ENCODE results near the gene MCM3AP.

The MCM3AP gene

DNA sequence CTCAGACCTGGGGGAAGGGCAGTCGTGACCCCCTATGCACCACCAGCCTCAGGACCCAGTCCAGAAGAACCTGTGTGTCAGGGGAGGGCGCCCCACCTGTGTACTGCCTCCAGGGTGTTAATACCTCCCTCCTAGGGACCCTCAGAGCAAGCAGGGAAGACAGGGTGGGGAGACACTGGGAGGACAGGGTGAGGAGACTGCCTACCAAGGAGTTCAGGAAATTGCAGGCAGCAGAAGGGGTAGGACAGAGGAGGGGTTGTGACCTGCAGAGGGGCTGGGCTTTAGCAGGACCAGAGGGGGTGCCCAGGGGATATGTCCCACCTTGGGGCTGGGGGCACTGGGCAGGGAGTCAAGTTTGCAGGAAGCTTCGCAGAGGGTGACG is 33.0 kb upstream of the MCM3AP start:
- no peak for TF ChIP-seq EZH2 (IDR thresholded peaks at IDR 0.05; ENCODE audit: borderline replicate concordance, low read depth, low read length, severe bottlenecking)
- TF ChIP-seq, protein P1, sequence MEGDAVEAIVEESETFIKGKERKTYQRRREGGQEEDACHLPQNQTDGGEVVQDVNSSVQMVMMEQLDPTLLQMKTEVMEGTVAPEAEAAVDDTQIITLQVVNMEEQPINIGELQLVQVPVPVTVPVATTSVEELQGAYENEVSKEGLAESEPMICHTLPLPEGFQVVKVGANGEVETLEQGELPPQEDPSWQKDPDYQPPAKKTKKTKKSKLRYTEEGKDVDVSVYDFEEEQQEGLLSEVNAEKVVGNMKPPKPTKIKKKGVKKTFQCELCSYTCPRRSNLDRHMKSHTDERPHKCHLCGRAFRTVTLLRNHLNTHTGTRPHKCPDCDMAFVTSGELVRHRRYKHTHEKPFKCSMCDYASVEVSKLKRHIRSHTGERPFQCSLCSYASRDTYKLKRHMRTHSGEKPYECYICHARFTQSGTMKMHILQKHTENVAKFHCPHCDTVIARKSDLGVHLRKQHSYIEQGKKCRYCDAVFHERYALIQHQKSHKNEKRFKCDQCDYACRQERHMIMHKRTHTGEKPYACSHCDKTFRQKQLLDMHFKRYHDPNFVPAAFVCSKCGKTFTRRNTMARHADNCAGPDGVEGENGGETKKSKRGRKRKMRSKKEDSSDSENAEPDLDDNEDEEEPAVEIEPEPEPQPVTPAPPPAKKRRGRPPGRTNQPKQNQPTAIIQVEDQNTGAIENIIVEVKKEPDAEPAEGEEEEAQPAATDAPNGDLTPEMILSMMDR (IDR thresholded peaks at IDR 0.05; ENCODE audit: borderline replicate concordance, extremely low read depth, low read length, poor library complexity, severe bottlenecking) = no peak
- Histone ChIP-seq H3K4me2 (ENCODE audit: insufficient read depth, low read length) (no peak overlapping the region; the same call in 1 of the 2 replicates), H3K9me3 (ENCODE audit: insufficient read depth, low read length, severe bottlenecking) (no peaks in the 10 kb centered on the region), H3K4me3 (ENCODE audit: low read depth in 1 of 2, low read length in 2 of 2) (no peak overlapping the region), H3K9ac (ENCODE audit: low read depth, low read length) (no peak overlapping the region), H3K36me3 (ENCODE audit: insufficient read depth, low read length) (peaks cover 92% of the 10 kb centered on the region), H3K27me3 (ENCODE audit: insufficient read depth, low read length, poor library complexity) (no peaks in the 10 kb centered on the region), H2AFZ (ENCODE audit: low read depth, low read length) (no peak overlapping the region), H3K79me2 (ENCODE audit: insufficient read depth, low read length) (peaks cover 76% of the 10 kb centered on the region), H3K27ac (ENCODE audit: low read length) (no peak overlapping the region), H3K4me1 (ENCODE audit: insufficient read depth, low read length) (peaks cover 36% of the 10 kb centered on the region), H4K20me1 (ENCODE audit: insufficient read depth, low read length) (peaks cover 73% of the 10 kb centered on the region)
- DNase-seq (no peak), ATAC-seq (ENCODE audit: insufficient read depth, low read depth) (no peak)

DNA sequence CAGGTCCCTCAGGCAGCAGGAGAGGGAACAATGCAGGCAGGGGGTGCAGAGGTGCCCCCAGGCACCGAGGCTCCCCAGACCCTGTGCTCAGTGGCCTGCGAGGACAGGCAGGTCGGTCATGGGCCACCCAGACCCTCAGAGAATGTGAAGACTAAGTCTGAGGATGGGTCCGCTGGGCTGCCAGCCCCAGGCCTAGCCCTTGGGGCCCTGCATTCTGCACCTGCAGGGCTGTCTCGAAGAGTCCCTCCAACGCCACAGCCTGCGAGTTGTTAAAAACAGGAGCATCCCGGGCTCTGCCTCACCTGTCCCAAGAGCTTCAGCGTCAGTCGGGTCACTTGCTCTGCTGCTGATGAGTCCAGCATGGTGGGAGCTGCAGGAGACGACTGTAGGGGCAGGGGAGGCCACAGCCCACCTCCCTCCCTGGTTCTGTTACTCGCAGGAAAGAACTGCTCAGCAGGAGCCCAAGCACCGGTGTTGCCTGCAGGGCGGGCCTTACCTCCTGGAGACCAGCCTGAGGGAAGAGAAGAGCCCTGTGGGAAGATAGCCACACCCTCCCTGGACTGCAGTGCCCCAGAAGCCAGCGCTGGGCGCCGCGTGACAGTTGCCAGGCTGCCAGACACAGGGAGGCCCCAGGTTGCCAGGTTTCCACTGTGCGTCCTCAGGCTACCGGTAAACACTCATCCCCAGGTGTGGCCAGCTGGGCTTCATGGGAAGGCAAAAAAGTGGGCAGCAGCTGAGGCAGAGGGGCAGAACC is 32.5 kb upstream of the MCM3AP start:
- Histone ChIP-seq H3K36me3 (ENCODE audit: insufficient read depth, low read length) (peaks cover 96% of the 10 kb centered on the region), H3K4me1 (ENCODE audit: insufficient read depth, low read length) (peaks cover 36% of the 10 kb centered on the region), H2AFZ (ENCODE audit: low read depth, low read length) (no peak overlapping the region), H4K20me1 (ENCODE audit: insufficient read depth, low read length) (peaks cover 70% of the 10 kb centered on the region), H3K27ac (ENCODE audit: low read length) (no peak overlapping the region), H3K79me2 (ENCODE audit: insufficient read depth, low read length) (peaks cover 71% of the 10 kb centered on the region), H3K4me2 (ENCODE audit: insufficient read depth, low read length) (no peak overlapping the region; the same call in 1 of the 2 replicates), H3K9ac (ENCODE audit: low read depth, low read length) (no peak overlapping the region), H3K9me3 (ENCODE audit: insufficient read depth, low read length, severe bottlenecking) (no peaks in the 10 kb centered on the region), H3K4me3 (ENCODE audit: low read depth in 1 of 2, low read length in 2 of 2) (no peak overlapping the region), H3K27me3 (ENCODE audit: insufficient read depth, low read length, poor library complexity) (no peaks in the 10 kb centered on the region)
- no peak for DNase-seq
- peak; percentile 6; the same call in 1 of the 3 replicates for ATAC-seq (ENCODE audit: insufficient read depth, low read depth)
- TF ChIP-seq EZH2 (IDR thresholded peaks at IDR 0.05; ENCODE audit: borderline replicate concordance, low read depth, low read length, severe bottlenecking) = no peak
- TF ChIP-seq, protein P1 (IDR thresholded peaks at IDR 0.05; ENCODE audit: borderline replicate concordance, extremely low read depth, low read length, poor library complexity, severe bottlenecking) = no peak

DNA sequence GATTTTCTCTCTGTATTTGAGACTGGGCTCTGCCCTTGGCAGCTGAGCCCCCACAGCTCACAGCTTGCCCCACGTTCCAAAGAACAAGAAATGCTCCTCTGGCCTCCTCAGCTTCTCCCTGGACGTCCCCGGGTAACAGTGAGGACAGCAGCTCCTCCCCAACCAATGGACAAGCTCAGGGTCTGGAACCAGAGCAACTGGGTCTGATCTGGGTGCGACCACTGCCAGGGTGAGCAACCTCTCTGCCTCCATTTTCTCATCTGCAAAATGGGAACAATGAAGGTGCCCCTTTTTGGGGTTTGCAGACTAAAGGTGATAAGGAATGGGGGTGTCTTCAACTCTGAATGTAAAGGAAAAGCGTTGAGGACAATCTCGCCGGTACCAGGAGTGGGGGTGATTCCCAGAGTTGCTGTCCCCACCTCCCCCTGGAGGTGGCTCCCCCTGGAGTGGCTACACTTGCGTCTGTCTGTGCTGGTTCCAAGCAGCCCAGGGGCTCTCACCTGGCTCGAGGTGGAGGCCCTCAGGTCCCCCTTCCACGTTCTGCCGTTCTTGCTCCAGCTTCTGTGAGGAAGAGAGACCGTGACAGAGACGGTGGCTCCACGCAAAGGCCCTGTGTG is 31.4 kb upstream of the MCM3AP start:
- Histone ChIP-seq H3K36me3 (ENCODE audit: insufficient read depth, low read length) (peaks cover 93% of the 10 kb centered on the region), H3K27me3 (ENCODE audit: insufficient read depth, low read length, poor library complexity) (no peaks in the 10 kb centered on the region), H3K4me3 (ENCODE audit: low read depth in 1 of 2, low read length in 2 of 2) (no peak overlapping the region), H3K79me2 (ENCODE audit: insufficient read depth, low read length) (peaks cover 60% of the 10 kb centered on the region), H2AFZ (ENCODE audit: low read depth, low read length) (no peak overlapping the region), H3K9ac (ENCODE audit: low read depth, low read length) (no peak overlapping the region), H3K4me2 (ENCODE audit: insufficient read depth, low read length) (no peak overlapping the region), H3K4me1 (ENCODE audit: insufficient read depth, low read length) (peaks cover 29% of the 10 kb centered on the region), H4K20me1 (ENCODE audit: insufficient read depth, low read length) (peaks cover 59% of the 10 kb centered on the region), H3K9me3 (ENCODE audit: insufficient read depth, low read length, severe bottlenecking) (no peaks in the 10 kb centered on the region), H3K27ac (ENCODE audit: low read length) (no peak overlapping the region)
- DNase-seq (no peak), ATAC-seq (ENCODE audit: insufficient read depth, low read depth) (no peak)
- TF ChIP-seq, protein P1 (IDR thresholded peaks at IDR 0.05; ENCODE audit: borderline replicate concordance, extremely low read depth, low read length, poor library complexity, severe bottlenecking) = peak; percentile 1
- TF ChIP-seq EZH2 (IDR thresholded peaks at IDR 0.05; ENCODE audit: borderline replicate concordance, low read depth, low read length, severe bottlenecking) = no peak
